Stimulated activated CD8-positive, alpha-beta memory T cell treated with anti-CD3 and anti-CD28 coated beads, Interleukin-4, amount 100 ng/mL, for 48 hours (primary cell): ENCODE measurements around the gene ZBTB40.

Source experiments
- DNase-seq: peaks from one replicate; pipeline ENCODE4 v3.0.0-alpha.2; 2020

Gene ZBTB40

DNA sequence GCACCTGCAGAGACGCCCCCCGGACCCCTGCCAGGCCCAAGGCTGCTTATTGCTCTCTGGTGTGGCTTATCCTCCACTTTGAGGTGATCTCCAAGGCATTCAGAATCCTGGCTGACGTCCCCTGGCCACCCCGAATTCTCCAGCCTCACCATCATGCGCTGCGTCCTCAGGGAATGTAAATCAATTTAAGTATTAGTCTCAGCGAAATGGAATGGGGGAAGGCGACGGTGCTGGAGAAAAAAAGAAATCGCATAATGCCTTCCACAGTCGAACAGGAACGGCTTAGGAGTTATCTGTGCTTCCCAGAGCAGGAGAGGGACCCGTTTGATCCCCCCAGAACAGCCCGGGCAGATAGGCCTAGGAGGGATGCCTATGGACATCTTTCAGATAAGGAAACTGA is 114.5 kb downstream of the ZBTB40 start:
- DNase-seq: no peak

DNA sequence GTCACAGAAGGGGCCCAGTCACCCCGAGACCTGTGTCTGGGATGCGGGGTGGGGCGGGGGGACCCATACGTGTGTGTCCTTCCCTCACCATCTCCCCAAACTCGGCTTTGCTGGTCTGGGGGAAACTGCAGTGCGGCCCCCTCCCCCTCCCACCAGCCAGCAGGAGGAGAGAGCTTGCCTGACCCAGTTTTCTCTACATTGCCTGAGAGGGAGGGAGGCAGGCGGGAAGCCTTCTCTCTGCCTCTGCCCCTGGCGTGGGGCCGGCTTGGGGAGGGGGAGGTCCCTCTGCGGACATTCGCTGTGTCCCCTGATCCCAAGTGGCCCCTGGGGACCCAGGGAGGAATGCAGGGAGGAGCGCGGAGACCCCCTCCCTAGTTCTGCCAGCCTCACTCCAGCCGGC is 115.5 kb downstream of the ZBTB40 start:
- DNase-seq: no peak

DNA sequence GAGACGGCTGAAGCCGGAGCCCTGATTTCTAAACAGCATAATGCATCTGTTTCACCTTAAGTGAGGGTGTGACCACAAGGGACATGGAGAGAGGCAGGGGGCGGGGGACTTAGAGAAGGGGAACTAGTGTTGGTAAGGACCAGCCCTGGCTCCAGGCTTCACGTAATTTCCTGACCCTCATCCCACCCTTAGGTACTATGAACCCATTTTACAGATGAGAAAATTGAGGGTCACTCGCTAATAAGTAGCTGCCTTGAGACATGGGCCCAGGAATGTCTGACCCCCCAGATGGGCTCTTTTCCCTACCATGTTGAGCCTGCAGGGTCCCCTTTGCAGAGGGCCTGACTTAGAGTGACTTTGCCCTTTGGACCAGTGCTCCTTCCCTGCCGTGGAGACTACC is 116.3 kb downstream of the ZBTB40 start:
- no peak for DNase-seq

DNA sequence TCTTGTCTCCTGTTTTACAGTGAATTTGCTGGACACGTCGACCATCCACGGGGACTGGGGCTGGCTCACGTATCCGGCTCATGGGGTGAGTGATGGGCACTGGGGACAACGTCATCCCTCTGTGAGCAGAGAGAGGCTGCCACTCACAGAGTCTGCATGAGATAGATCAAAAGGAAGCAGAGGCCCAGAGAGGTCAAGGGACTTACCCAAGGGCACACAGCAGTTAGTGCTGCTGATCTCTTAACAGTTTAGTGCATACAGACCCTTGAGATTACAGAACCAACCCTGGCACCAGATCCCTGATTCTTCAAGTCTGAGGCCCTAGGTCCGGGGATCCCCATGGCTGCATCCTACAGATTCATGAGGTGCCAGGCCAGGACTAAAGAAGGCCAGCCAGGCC is 117.6 kb downstream of the ZBTB40 start:
- no peak for DNase-seq

DNA sequence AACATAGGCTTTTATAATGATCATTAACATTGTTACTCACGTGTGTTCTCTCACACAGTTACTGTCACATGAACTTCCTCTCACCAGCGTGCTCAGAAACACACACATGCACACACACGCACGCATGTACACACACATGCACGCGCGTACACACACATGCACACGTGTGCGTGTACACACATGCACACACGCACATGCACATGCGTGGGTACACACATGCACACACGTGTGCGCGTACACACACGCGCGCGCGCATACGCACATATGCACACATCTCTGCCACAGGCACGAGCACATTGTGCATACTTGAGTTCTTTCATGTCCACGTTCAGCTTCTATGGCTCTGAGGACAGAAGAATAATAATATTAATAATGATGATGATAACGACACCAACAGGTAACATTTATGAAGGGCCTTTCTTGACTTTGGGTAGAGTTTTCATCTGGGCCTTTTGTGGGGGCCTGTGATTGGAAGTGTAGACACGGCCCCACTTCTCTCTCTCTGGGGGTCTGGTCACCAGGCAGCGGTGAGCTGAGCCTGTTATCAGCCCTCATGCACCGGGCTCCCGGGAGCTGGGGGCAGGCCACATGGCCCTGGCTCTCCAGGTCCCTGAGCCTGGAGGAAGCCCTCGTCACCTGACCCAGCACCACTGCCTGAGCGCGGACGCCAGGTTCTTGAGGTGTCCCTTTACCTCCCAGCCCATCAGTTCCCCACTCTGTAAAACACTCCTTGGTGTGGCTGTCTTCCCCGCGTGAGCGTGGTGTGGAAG is 118.7 kb downstream of the ZBTB40 start:
- no peak for DNase-seq

DNA sequence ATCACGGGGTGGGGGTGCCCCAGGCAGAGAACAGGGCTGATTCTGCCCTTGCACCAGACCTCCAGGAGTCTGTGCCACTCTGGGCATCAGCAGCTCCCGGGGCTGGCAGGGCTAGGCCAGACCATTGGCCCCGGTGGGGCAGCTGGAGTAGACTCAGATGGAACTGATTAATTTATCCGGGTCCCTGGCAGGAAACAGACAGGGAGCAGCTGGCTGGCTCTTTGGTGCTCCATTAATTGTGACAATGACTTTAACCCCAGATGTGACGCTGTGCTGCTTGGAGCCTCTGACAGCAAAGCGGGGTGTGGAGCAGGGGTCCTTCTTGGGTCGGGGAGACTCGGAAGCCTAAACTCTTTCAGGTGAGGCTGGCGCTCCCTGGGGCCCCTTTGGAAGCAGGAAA is 121.2 kb downstream of the ZBTB40 start:
- DNase-seq: no peak

DNA sequence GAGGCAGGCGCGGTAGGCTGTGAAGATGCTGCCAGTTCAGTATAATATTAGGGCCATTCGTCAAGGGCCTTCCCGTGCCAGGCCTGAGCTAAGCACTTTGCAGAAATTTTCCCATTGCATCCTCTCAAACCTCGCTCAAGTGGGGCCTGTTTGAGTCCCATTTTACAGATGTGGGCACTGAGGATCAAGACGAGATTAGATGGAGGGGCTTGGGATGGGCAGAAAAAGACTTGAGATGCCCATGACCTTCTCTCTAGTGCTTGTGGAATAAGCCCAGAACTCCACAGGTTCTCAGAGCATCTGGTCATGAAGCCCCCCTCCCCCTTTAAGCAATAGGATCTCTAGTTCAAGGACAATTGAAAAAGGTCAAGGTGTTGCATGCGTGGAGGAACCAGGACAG is 121.6 kb downstream of the ZBTB40 start:
- DNase-seq: no peak

DNA sequence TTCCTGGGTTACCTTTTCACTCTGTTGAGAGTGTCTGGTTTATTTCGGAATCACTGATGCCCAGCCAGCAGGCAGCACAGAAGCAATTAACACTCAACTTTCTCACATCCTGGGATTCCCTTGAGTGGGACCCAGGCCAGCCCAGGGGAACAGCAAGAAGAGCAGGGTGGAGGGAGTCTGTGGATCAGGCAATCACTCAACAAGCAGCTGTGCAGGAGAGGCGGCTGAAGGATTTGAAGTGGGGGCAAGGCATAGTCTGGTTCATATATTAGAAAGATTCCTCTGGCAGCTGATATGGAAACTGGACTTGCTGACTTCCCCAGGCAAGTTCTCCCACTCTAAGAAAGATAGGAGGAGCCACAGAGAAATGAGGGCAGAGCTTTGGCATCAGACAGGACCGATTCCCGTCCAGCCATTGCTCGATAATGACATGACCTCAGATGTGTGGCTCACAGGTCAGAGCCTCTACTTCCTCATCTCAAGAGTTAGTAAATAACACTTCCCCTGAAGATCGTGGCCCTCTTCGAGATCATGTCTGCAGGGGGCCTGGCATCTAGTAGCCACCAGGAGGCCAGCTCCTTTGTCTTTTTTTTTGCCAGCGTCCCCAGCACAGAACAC is 124.0 kb downstream of the ZBTB40 start:
- DNase-seq: no peak

DNA sequence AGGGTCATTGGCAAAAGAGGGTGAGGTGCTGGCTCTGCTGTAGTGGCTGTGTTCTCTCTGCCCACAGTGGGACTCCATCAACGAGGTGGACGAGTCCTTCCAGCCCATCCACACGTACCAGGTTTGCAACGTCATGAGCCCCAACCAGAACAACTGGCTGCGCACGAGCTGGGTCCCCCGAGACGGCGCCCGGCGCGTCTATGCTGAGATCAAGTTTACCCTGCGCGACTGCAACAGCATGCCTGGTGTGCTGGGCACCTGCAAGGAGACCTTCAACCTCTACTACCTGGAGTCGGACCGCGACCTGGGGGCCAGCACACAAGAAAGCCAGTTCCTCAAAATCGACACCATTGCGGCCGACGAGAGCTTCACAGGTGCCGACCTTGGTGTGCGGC is 124.5 kb downstream of the ZBTB40 start:
- DNase-seq: no peak

DNA sequence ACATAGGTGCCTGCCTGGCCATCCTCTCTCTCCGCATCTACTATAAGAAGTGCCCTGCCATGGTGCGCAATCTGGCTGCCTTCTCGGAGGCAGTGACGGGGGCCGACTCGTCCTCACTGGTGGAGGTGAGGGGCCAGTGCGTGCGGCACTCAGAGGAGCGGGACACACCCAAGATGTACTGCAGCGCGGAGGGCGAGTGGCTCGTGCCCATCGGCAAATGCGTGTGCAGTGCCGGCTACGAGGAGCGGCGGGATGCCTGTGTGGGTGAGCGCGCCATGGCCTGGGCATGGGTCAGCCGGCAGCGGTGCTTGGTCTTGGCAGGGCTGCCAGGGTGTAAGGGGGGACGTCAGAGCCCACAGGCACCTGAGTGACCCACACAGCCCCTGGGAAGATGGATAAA is 125.0 kb downstream of the ZBTB40 start:
- DNase-seq: no peak

DNA sequence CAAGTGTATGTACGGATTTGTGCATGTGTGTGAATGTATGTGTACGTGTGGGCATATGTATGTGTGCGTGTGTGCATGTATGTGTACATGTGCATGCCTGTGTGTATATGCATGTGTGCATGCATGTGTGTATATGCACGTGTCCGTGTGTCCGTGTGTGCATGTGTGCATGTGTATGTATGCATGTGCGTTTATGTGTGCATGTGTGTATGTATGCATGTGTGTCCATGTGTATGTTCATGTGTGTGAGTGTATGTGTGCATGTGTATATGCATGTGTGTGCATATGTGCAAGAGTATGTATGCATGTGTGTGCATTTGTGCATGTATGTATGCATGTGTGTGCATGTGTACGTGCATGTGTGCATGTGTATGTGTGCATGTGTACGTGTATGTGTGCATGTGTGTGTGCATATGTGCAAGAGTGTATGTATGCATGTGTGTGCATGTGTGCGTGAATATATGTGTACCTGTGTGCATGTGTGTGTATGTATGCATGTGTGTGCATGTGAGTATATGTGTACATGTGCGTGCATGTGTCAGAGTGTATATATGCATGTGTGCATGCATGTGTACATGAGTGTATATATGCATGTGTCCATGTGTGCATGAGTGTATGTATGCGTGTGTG is 127.2 kb downstream of the ZBTB40 start:
- DNase-seq: no peak

DNA sequence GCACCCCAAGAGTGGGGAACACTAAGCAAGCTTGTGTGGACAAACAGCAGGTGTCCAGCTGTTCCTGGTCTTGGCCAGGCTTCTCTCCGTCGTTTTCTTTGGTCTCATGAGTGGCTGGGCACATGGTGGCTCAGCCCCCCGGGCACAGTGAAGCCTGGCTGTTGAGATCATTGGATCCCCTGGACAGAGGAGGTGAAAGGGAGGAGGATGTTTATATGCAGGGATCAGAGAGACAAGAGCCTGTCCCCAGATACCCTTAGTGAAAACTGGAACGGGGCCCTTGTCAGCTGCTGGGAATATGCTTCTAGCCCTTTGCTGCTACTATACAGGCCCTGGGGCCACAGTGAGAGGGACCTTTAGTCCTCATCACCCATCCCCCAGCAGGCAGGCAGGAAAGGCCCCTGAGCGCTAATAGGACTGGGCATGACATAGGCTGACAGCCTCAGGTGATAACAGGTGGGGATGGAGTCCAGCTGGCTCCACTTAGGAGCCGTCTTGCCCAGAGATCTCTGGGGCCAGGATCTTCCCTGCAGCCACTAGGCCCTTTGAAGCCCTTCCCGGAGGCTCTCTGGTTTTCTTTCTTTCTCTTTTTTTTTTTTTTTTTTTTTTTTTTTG is 128.0 kb downstream of the ZBTB40 start:
- no peak for DNase-seq
